HL-60 (cell line): Measurements from ENCODE around the gene PLEKHG5.

Experiments
- SPI1 ChIP-seq: IDR thresholded peaks from 2 replicates; pipeline ENCODE4 v1.6.1; 2012; ENCODE audit warnings: low read depth, mild to moderate bottlenecking, borderline replicate concordance
- TF ChIP-seq, protein P1 (sequence below): IDR thresholded peaks from one replicate; pipeline ENCODE4 v1.5.1; 2011; ENCODE audit warnings: low read length, control low read depth, inconsistent platforms; ENCODE audit not compliant: insufficient read depth
- TF ChIP-seq, protein P2 (sequence below): IDR thresholded peaks from 2 replicates; pipeline ENCODE4 v1.6.1; 2012; ENCODE audit warnings: low read depth; ENCODE audit not compliant: insufficient replicate concordance

DNA sequence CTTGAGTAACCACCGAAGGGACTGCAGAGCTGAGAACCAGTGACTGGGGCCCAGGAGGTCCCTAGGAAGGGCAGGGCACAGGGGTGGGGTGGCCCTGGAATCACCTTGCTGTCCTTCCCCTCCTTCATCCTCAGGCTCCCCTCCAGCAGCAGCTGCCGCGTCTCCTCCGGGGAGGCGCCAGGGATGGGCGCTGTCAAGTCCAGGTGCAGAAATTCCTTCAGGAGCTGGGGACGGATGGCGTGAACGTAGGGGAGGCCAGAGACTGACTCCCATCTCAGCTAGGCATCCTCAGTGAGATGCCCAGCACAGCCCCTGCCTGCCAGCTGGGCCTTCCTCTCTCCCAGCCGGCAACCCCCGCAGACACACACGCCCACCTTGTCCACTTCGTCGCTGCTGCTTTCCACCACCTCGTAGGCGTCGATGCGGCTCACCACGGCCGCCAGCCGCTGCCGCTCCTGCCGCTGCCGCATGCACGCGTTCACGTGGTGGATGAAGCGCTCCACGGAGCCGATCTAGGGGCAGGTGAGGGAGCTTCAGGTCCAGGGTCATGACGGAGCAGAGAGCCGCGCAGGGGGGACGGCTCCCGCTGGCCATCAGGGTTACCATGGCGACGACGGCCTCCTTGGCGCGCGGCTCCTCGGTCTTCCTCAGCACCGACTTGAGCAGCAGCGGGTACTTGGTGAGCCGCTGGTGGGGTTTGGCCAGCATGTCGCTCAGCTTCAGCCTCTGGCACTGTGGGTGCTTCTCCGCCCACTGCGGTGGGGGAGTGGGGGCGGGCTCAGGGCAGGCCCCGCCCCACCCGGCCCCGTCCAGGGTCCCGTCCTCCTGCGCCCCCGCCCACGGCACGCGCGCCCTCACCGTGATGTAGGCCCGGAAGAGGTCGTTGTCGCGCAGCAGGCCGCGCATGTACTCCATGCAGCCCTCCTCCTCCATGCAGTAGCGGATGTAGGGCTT lies 21.1 kb downstream of the PLEKHG5 start:
- TF ChIP-seq, protein P1, sequence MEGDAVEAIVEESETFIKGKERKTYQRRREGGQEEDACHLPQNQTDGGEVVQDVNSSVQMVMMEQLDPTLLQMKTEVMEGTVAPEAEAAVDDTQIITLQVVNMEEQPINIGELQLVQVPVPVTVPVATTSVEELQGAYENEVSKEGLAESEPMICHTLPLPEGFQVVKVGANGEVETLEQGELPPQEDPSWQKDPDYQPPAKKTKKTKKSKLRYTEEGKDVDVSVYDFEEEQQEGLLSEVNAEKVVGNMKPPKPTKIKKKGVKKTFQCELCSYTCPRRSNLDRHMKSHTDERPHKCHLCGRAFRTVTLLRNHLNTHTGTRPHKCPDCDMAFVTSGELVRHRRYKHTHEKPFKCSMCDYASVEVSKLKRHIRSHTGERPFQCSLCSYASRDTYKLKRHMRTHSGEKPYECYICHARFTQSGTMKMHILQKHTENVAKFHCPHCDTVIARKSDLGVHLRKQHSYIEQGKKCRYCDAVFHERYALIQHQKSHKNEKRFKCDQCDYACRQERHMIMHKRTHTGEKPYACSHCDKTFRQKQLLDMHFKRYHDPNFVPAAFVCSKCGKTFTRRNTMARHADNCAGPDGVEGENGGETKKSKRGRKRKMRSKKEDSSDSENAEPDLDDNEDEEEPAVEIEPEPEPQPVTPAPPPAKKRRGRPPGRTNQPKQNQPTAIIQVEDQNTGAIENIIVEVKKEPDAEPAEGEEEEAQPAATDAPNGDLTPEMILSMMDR = no peak
- TF ChIP-seq, protein P2, sequence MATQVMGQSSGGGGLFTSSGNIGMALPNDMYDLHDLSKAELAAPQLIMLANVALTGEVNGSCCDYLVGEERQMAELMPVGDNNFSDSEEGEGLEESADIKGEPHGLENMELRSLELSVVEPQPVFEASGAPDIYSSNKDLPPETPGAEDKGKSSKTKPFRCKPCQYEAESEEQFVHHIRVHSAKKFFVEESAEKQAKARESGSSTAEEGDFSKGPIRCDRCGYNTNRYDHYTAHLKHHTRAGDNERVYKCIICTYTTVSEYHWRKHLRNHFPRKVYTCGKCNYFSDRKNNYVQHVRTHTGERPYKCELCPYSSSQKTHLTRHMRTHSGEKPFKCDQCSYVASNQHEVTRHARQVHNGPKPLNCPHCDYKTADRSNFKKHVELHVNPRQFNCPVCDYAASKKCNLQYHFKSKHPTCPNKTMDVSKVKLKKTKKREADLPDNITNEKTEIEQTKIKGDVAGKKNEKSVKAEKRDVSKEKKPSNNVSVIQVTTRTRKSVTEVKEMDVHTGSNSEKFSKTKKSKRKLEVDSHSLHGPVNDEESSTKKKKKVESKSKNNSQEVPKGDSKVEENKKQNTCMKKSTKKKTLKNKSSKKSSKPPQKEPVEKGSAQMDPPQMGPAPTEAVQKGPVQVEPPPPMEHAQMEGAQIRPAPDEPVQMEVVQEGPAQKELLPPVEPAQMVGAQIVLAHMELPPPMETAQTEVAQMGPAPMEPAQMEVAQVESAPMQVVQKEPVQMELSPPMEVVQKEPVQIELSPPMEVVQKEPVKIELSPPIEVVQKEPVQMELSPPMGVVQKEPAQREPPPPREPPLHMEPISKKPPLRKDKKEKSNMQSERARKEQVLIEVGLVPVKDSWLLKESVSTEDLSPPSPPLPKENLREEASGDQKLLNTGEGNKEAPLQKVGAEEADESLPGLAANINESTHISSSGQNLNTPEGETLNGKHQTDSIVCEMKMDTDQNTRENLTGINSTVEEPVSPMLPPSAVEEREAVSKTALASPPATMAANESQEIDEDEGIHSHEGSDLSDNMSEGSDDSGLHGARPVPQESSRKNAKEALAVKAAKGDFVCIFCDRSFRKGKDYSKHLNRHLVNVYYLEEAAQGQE = no peak
- TF ChIP-seq SPI1 = no peak
